HepG2 (cell line): ENCODE results near the gene LAMB2. TPM values are rescaled to one million over a fixed set of nuclear protein-coding genes. Genes with fewer than 3 reads are reported as not detected.

Experiments used
- ATAC-seq: fragments of 200-7000 bp; cut with Tn5 transposase; 3 replicates; pipeline ENCODE4 v1.9.1; 2020; ENCODE audit warnings: mild to moderate bottlenecking, moderate library complexity
- BruUV-seq: library from RNA; stranded (reverse); fragments of 400-500 nt; replicated peaks from 2 replicates; lab custom pipeline; 2021; lab: Mats Ljungman, UMichigan
- CTCF ChIA-PET: fragments of 300-600 bp; formaldehyde crosslinking; extraction: SDS; loops from one replicate; lab custom pipeline; 2021; ENCODE audit warnings: low total read pairs, inconsistent platforms, low intra/inter-chr PET ratio; lab: Yijun Ruan, JAX
- POLR2A ChIA-PET: fragments of 350-600 bp; sonication (Branson Sonifier 250); formaldehyde crosslinking; loops from one replicate; lab custom pipeline; 2020; ENCODE audit warnings: antibody characterized with exemption, inconsistent platforms; lab: Yijun Ruan, JAX
- DNase-seq: peaks from one replicate; pipeline ENCODE4 v3.0.0-alpha.2; 2015; ENCODE audit warnings: low spot score
- FAIRE-seq: peaks from 3 replicates; lab custom pipeline; 2011; peaks lifted over from hg19 to GRCh38; lab: Jason Lieb, UNC
- H2AFZ ChIP-seq: one replicate; pipeline ENCODE4 v1.6.1; 2011; ENCODE audit warnings: low read length, inconsistent platforms
- H3K27ac ChIP-seq: fragments of 300-600 bp; 3 replicates; pipeline ENCODE4 v1.8.0; 2011; ENCODE audit warnings: mixed run types, mild to moderate bottlenecking, mixed read lengths, low read length, inconsistent platforms; ENCODE audit not compliant: insufficient read depth; ENCODE audit errors: extremely low read length
- H3K27me3 ChIP-seq, 2 experiments: fragments of 200-600 bp in 1 of 2; 2 replicates in 1 of 2; 3 replicates in 1 of 2; pipeline versions ENCODE4 v1.6.0 to v1.8.0; 2011; ENCODE audit warnings: low read length in 2 of 2, mild to moderate bottlenecking in 2 of 2, moderate library complexity in 2 of 2, inconsistent platforms in 1 of 2; ENCODE audit not compliant: insufficient read depth in 2 of 2, control insufficient read depth in 1 of 2
- H3K36me3 ChIP-seq, 2 experiments: fragments of 200-600 bp in 1 of 2; replicated peaks in 1 of 2; 2 replicates in 1 of 2; 3 replicates in 1 of 2; pipeline versions ENCODE4 v1.5.1 to v1.8.0; 2011; ENCODE audit warnings: low read length in 2 of 2, inconsistent platforms in 1 of 2; ENCODE audit not compliant: insufficient read depth in 2 of 2, control insufficient read depth in 1 of 2
- H3K4me1 ChIP-seq: 2 replicates; pipeline ENCODE4 v1.5.1; 2012; ENCODE audit warnings: low read length, inconsistent platforms; ENCODE audit not compliant: insufficient read depth
- H3K4me2 ChIP-seq: 2 replicates; pipeline ENCODE4 v1.6.0; 2011; ENCODE audit warnings: low read depth, low read length, inconsistent platforms
- H3K4me3 ChIP-seq, 3 experiments: fragments of 200-600 bp in 1 of 3; sonication (generic), shearing (Covaris generic) in 1 of 3; replicated peaks in 1 of 3; 2 replicates each; pipeline ENCODE4 v1.5.1; 2011 to 2016; ENCODE audit warnings: low read length in 3 of 3, inconsistent platforms in 2 of 3, low read depth in 2 of 3, mild to moderate bottlenecking in 2 of 3, control low read depth in 1 of 3, mixed read lengths in 1 of 3; ENCODE audit not compliant: insufficient read depth in 1 of 3
- H3K79me2 ChIP-seq: one replicate; pipeline ENCODE4 v1.6.1; 2011; ENCODE audit warnings: low read length, inconsistent platforms; ENCODE audit not compliant: insufficient read depth
- H3K9ac ChIP-seq: 2 replicates; pipeline ENCODE4 v1.6.0; 2011; ENCODE audit warnings: mild to moderate bottlenecking, low read depth, low read length, inconsistent platforms; ENCODE audit not compliant: insufficient read depth
- H3K9me3 ChIP-seq: 2 replicates; pipeline ENCODE4 v1.5.1; 2012; ENCODE audit warnings: mild to moderate bottlenecking, low read length
- H4K20me1 ChIP-seq: 2 replicates; pipeline ENCODE4 v1.6.0; 2011; ENCODE audit warnings: inconsistent platforms, mild to moderate bottlenecking, low read length, moderate library complexity; ENCODE audit not compliant: insufficient read depth
- ARID2 ChIP-seq: sonication (generic); formaldehyde crosslinking; IDR thresholded peaks from 2 replicates; pipeline ENCODE4 v1.8.1; 2022; ENCODE audit warnings: mild to moderate bottlenecking, missing genetic modification reagents, borderline replicate concordance
- ARID3A ChIP-seq: IDR thresholded peaks from 2 replicates; pipeline ENCODE4 v1.6.1; 2012; ENCODE audit warnings: low read depth, low read length, improper control_type of control experiment
- BATF2 ChIP-seq: sonication (generic); formaldehyde crosslinking; IDR thresholded peaks from 2 replicates; pipeline ENCODE4 v1.8.0; 2022; ENCODE audit warnings: mild to moderate bottlenecking, missing genetic modification reagents, moderate library complexity
- HES4 ChIP-seq: sonication (generic); formaldehyde crosslinking; IDR thresholded peaks from 2 replicates; pipeline ENCODE4 v1.9.0; 2021; ENCODE audit warnings: mild to moderate bottlenecking, missing genetic modification reagents, borderline replicate concordance
- HOXA9 ChIP-seq: sonication (generic); formaldehyde crosslinking; IDR thresholded peaks from 2 replicates; pipeline ENCODE4 v1.8.1; 2022; ENCODE audit warnings: missing genetic modification reagents, mild to moderate bottlenecking, moderate library complexity, borderline replicate concordance
- NR2F1 ChIP-seq, 2 experiments: fragments of 450-650 bp in 1 of 2; formaldehyde crosslinking in 1 of 2; IDR thresholded peaks; 2 replicates each; pipeline versions ENCODE4 v1.5.0 to v1.6.1; 2016 to 2020; ENCODE audit warnings: mild to moderate bottlenecking in 1 of 2, missing compliant biosample characterization in 1 of 2, missing genetic modification reagents in 1 of 2, moderate library complexity in 1 of 2
- RBFOX2 ChIP-seq: fragments of 200-400 bp; formaldehyde crosslinking; IDR thresholded peaks from 2 replicates; pipeline ENCODE4 v1.6.1; 2017; ENCODE audit warnings: low read depth, mild to moderate bottlenecking, low read length
- SAP130 ChIP-seq: IDR thresholded peaks from 2 replicates; pipeline ENCODE4 v1.6.1; 2016; ENCODE audit warnings: low read depth
- STAT5B ChIP-seq: sonication (generic); formaldehyde crosslinking; IDR thresholded peaks from 2 replicates; pipeline ENCODE4 v1.4.0; 2020; ENCODE audit warnings: missing genetic modification reagents
- TARDBP ChIP-seq: sonication (generic); formaldehyde crosslinking; IDR thresholded peaks from 2 replicates; pipeline ENCODE4 v1.8.0; 2022; ENCODE audit warnings: mild to moderate bottlenecking, missing genetic modification reagents
- ZBTB7A ChIP-seq: sonication (generic); formaldehyde crosslinking; IDR thresholded peaks from 2 replicates; pipeline ENCODE4 v1.8.0; 2022; ENCODE audit warnings: mild to moderate bottlenecking, missing genetic modification reagents
- ZNF280D ChIP-seq: sonication (generic); formaldehyde crosslinking; IDR thresholded peaks from 2 replicates; pipeline ENCODE4 v1.5.1; 2020; ENCODE audit warnings: mild to moderate bottlenecking, missing genetic modification reagents
- ZNF619 ChIP-seq: sonication (generic); formaldehyde crosslinking; IDR thresholded peaks from 2 replicates; pipeline ENCODE4 v1.4.0; 2020; ENCODE audit warnings: mild to moderate bottlenecking, missing genetic modification reagents
- ZNF724P ChIP-seq: sonication (generic); formaldehyde crosslinking; IDR thresholded peaks from 2 replicates; pipeline ENCODE4 v1.8.0; 2022; ENCODE audit warnings: missing genetic modification reagents, borderline replicate concordance
- ZNF782 ChIP-seq: sonication (generic); formaldehyde crosslinking; IDR thresholded peaks from 2 replicates; pipeline ENCODE4 v1.4.0; 2020; ENCODE audit warnings: missing genetic modification reagents, mild to moderate bottlenecking, borderline replicate concordance
- WGBS: methylation state at CpG from one replicate; pipeline ENCODE4 v1.1.6; 2017; ENCODE audit warnings: low lambda C conversion rate; 5-methylcytosine and 5-hydroxymethylcytosine counted together
- in situ Hi-C: cut with HindIII; loops from 2 replicates; pipeline ENCODE4 v1.10.0; 2017; ENCODE audit warnings: low pct_unique_long_range_greater_than_20kb; ENCODE audit not compliant: extremely low pct_ligation_motif_present
- intact Hi-C: fragments of 100-400 bp; cut with micrococcal nuclease; formaldehyde crosslinking; loops from one replicate; pipeline ENCODE4 v1.10.0; 2022; ENCODE audit not compliant: unreplicated experiment
- polyA plus RNA-seq, 8 experiments: library from polyadenylated mRNA; depleted of rRNA in 3 of 8; stranded (reverse) in 7 of 8; unstranded in 1 of 8; fragments of >200 nt; fragmentation: Illumina TruSeq in 4 of 8; extraction: Trizol in 4 of 8; gene quantifications; 2 replicates each; pipeline versions ENCODE4 v1.2.1 to v1.2.3, GENCODE V29; 2011 to 2016; ENCODE audit warnings: low read depth in 4 of 8, missing spikeins in 1 of 8, mixed read lengths in 1 of 8; ENCODE audit not compliant: insufficient read depth in 1 of 8
- total RNA-seq, 5 experiments: library from RNA; depleted of rRNA; stranded (reverse); fragments of >200 nt; fragmentation: Illumina TruSeq; extraction: Trizol; gene quantifications; 2 replicates each; pipeline ENCODE4 v1.2.3, GENCODE V29; 2016; ENCODE audit warnings: low read depth in 1 of 5

Gene LAMB2
- total and polyA plus RNA-seq, 2 of the 13 experiments (the other 11 are each of a cell fraction or from before 2014, with no cell fraction given): 208 to 443 TPM

GRCh38 chr3:49170744-49171118, 37.9 kb upstream of the LAMB2 start (continued):
- TF ChIP-seq ARID3A (no peak), ZNF619 (CRISPR knock-in tag) (0 out of 2 replicates have a peak, but pooled peaks have one; percentile 17), ZNF782 (CRISPR knock-in tag) (0 out of 2 replicates have a peak, but pooled peaks have one; percentile 15), ZNF724P (CRISPR knock-in tag) (peak; percentile 59; the same call in 1 of the 2 replicates), ARID2 (CRISPR knock-in tag) (0 out of 2 replicates have a peak, but pooled peaks have one; percentile 84), HOXA9 (CRISPR knock-in tag) (no peak), ZBTB7A (CRISPR knock-in tag) (no peak)

GRCh38 chr3:49166752-49167556, 34.1 kb upstream of the LAMB2 start:
- CTCF ChIA-PET: no interaction called here
- peaks cover 16% of the 10 kb centered on the region for H3K79me2 ChIP-seq
- H4K20me1 ChIP-seq: no peaks in the 10 kb centered on the region
- POLR2A ChIA-PET: interaction anchor here (1.0 to 1.1 kb wide), 2 partner anchors 73 to 147 kb away, joined by 3 read pairs; partner anchors contain the start of gene QRICH1
- BruUV-seq: TSS peak; percentile 64
- H3K4me1 ChIP-seq: peaks cover 51% of the 10 kb centered on the region
- no peaks in the 10 kb centered on the region; a peak in 1 of 5 replicates for H3K27me3 ChIP-seq
- DNase-seq (peak; percentile 65), ATAC-seq (peak; percentile 46), FAIRE-seq (peak; percentile 81)
- H3K4me3 ChIP-seq: peak overlapping the region; percentile 87 to 90 (median 88)
- peak overlapping the region; percentile 35 for H2AFZ ChIP-seq
- no peaks in the 10 kb centered on the region for H3K9me3 ChIP-seq
- WGBS: 15% methylated on average over 3 of the region's 6 CpGs
- H3K9ac ChIP-seq: peak overlapping the region; percentile 86
- peaks cover 5 to 20% of the 10 kb centered on the region in 2 experiments; a peak in 4 of 5 replicates for H3K36me3 ChIP-seq
- peak overlapping the region; percentile 67 for H3K27ac ChIP-seq
- in situ Hi-C loops: loop anchor here (25.0 kb wide), 1 partner anchor 270 kb away; the partner anchor contains the start of gene NICN1
- H3K4me2 ChIP-seq: peak overlapping the region; percentile 93
- intact Hi-C loops: no loop called here
- no peak for TF ChIP-seq BATF2
- peak; percentile 48 for TF ChIP-seq SAP130 (CRISPR knock-in tag)
- 0 out of 2 replicates have a peak, but pooled peaks have one; percentile 59 for TF ChIP-seq ZNF280D (CRISPR knock-in tag)
- TF ChIP-seq RBFOX2: no peak
- TF ChIP-seq HES4: 0 out of 2 replicates have a peak, but pooled peaks have one; percentile 1
- peak; percentile 28 to 66; a peak in 1 of 4 replicates for TF ChIP-seq NR2F1 (CRISPR knock-in tag; IDR thresholded peaks at IDR 0.05)
- TF ChIP-seq STAT5B (CRISPR knock-in tag): no peak
- TF ChIP-seq TARDBP: peak; percentile 45; the same call in 1 of the 2 replicates
